Subcutaneous adipose tissue (tissue), 4 donors: ENCODE measurements around the gene ITFG2. TPM values are rescaled to one million over a fixed set of nuclear protein-coding genes. Genes with fewer than 3 reads are reported as not detected.

ENCODE experiments used
- CTCF ChIP-seq: fragments of 450-650 bp; IDR thresholded peaks from one replicate; pipeline ENCODE4 v1.5.1; 2016; ENCODE audit warnings: low read depth, mild to moderate bottlenecking, control low read depth, antibody characterized with exemption, moderate library complexity
- total RNA-seq, 4 donors: library from RNA; depleted of rRNA; stranded (reverse); fragments of >200 nt; gene quantifications; one replicate each; pipeline ENCODE4 v1.1.0, GENCODE V29; 2016

ITFG2 gene
- total RNA-seq, 4 donors from 2014 or later, result 10.9 to 37.7 (median 23.4) TPM

- TF ChIP-seq CTCF, result no peak
Observed at GRCh38 chr12:2791089-2791488, 21.4 kb upstream of the ITFG2 start.

GRCh38 chr12:2792671-2793500 lies 19.6 kb upstream of the ITFG2 start:
- TF ChIP-seq CTCF, result no peak

GRCh38 chr12:2793561-2793960 lies 18.9 kb upstream of the ITFG2 start:
- TF ChIP-seq CTCF, result no peak

- no peak for TF ChIP-seq CTCF
Observed at GRCh38 chr12:2794191-2794735, 18.2 kb upstream of the ITFG2 start.

GRCh38 chr12:2794736-2795289 lies 17.7 kb upstream of the ITFG2 start, which contains the start of gene FKBP4:
Gene FKBP4 (plus strand): TSS chr12:2794970. CDS start chr12:2795140, 170 bp downstream.
- TF ChIP-seq CTCF, result no peak

GRCh38 chr12:2795291-2796186 lies 16.9 kb upstream of the ITFG2 start:
- no peak for TF ChIP-seq CTCF
